IMR-90 (cell line): ENCODE results near the gene MAPK9. TPM values are rescaled to one million over a fixed set of nuclear protein-coding genes. Genes with fewer than 3 reads are reported as not detected.

Experiments used
- ATAC-seq: fragments of 200-7000 bp; cut with Tn5 transposase; 2 replicates; pipeline ENCODE4 v1.9.1; 2020; ENCODE audit warnings: low read depth, mild to moderate bottlenecking, moderate library complexity
- BruUV-seq: library from RNA; stranded (reverse); fragments of 400-500 nt; replicated peaks from 2 replicates; lab custom pipeline; 2021; lab: Mats Ljungman, UMichigan
- CTCF ChIA-PET: fragments of 300-600 bp; formaldehyde crosslinking; extraction: SDS; loops from one replicate; lab custom pipeline; 2021; ENCODE audit warnings: antibody characterized with exemption; lab: Yijun Ruan, JAX
- POLR2A ChIA-PET: fragments of 300-600 bp; sonication (Branson Sonifier 250); formaldehyde crosslinking; loops from one replicate; lab custom pipeline; 2022; ENCODE audit warnings: antibody characterized with exemption; ENCODE audit not compliant: unreplicated experiment; lab: Charles Lee
- DNase-seq: peaks from one replicate; pipeline ENCODE4 v3.0.0; 2013
- H2AFZ ChIP-seq: replicated peaks from 2 replicates; pipeline ENCODE3; 2013; ENCODE audit warnings: low read length, mild to moderate bottlenecking; ENCODE audit not compliant: poor library complexity
- H2AK5ac ChIP-seq: 2 replicates; pipeline ENCODE4 v1.6.1; 2013; ENCODE audit warnings: low read depth, low read length, inconsistent platforms
- H2AK9ac ChIP-seq: replicated peaks from 2 replicates; pipeline ENCODE3; 2013; ENCODE audit warnings: mild to moderate bottlenecking, low read depth, low read length, moderate library complexity; ENCODE audit not compliant: poor library complexity
- H2BK120ac ChIP-seq: 2 replicates; pipeline ENCODE4 v1.6.1; 2013; ENCODE audit warnings: low read depth, low read length, inconsistent platforms
- H2BK15ac ChIP-seq: 3 replicates; pipeline ENCODE4 v1.6.1; 2013; ENCODE audit warnings: low read depth, low read length, inconsistent platforms
- H2BK20ac ChIP-seq: 2 replicates; pipeline ENCODE4 v1.6.1; 2013; ENCODE audit warnings: low read depth, mild to moderate bottlenecking, inconsistent platforms, low read length, moderate library complexity
- H2BK5ac ChIP-seq: 2 replicates; pipeline ENCODE4 v1.6.1; 2013; ENCODE audit warnings: mild to moderate bottlenecking, low read depth, low read length, inconsistent platforms; ENCODE audit not compliant: poor library complexity, severe bottlenecking
- H3K14ac ChIP-seq: replicated peaks from 2 replicates; pipeline ENCODE4 v1.6.1; 2013; ENCODE audit warnings: low read depth, low read length, inconsistent platforms
- H3K18ac ChIP-seq: 2 replicates; pipeline ENCODE4 v1.6.1; 2013; ENCODE audit warnings: low read depth, low read length, control low read depth
- H3K23ac ChIP-seq: 2 replicates; pipeline ENCODE4 v1.6.1; 2013; ENCODE audit warnings: low read depth, low read length, inconsistent platforms
- H3K27ac ChIP-seq: 2 replicates; pipeline ENCODE4 v1.5.1; 2013; ENCODE audit warnings: mild to moderate bottlenecking, control low read depth, low read length; ENCODE audit not compliant: insufficient read depth
- H3K27me3 ChIP-seq: 2 replicates; pipeline ENCODE4 v1.6.1; 2013; ENCODE audit warnings: low read length; ENCODE audit not compliant: control insufficient read depth, insufficient read depth
- H3K36me3 ChIP-seq: 2 replicates; pipeline ENCODE4 v1.6.1; 2013; ENCODE audit warnings: low read length, mixed read lengths; ENCODE audit not compliant: control insufficient read depth, insufficient read depth
- H3K4ac ChIP-seq: 2 replicates; pipeline ENCODE4 v1.6.1; 2013; ENCODE audit warnings: low read depth, low read length, inconsistent platforms
- H3K4me1 ChIP-seq: 2 replicates; pipeline ENCODE4 v1.6.1; 2013; ENCODE audit warnings: low read length, mixed read lengths; ENCODE audit not compliant: control insufficient read depth, insufficient read depth
- H3K4me2 ChIP-seq: 2 replicates; pipeline ENCODE4 v1.6.1; 2013; ENCODE audit warnings: low read depth, mild to moderate bottlenecking, control low read depth, low read length, moderate library complexity
- H3K4me3 ChIP-seq: 2 replicates; pipeline ENCODE4 v1.5.1; 2013; ENCODE audit warnings: low read depth, mild to moderate bottlenecking, control low read depth, low read length, moderate library complexity; ENCODE audit not compliant: insufficient read depth
- H3K56ac ChIP-seq: 2 replicates; pipeline ENCODE4 v1.6.1; 2013; ENCODE audit warnings: low read length, inconsistent platforms; ENCODE audit not compliant: insufficient read depth; ENCODE audit errors: extremely low read depth
- H3K79me1 ChIP-seq, 2 experiments: 2 replicates each; pipeline ENCODE4 v1.6.1; 2013; ENCODE audit warnings: low read length in 2 of 2, inconsistent platforms in 1 of 2, low read depth in 1 of 2
- H3K9ac ChIP-seq: 2 replicates; pipeline ENCODE4 v1.6.1; 2013; ENCODE audit warnings: low read depth, low read length, control low read depth
- H3K9me1 ChIP-seq: 2 replicates; pipeline ENCODE4 v1.6.1; 2013; ENCODE audit warnings: low read length, inconsistent platforms; ENCODE audit not compliant: insufficient read depth
- H3K9me3 ChIP-seq: 2 replicates; pipeline ENCODE4 v1.6.1; 2013; ENCODE audit warnings: low read length; ENCODE audit not compliant: control insufficient read depth, insufficient read depth
- H4K20me1 ChIP-seq: 2 replicates; pipeline ENCODE4 v1.6.1; 2013; ENCODE audit warnings: low read length, inconsistent platforms; ENCODE audit not compliant: insufficient read depth
- H4K5ac ChIP-seq: 2 replicates; pipeline ENCODE4 v1.6.1; 2013; ENCODE audit warnings: mild to moderate bottlenecking, low read depth, low read length, control low read depth
- H4K8ac ChIP-seq, 2 experiments: 2 replicates each; pipeline ENCODE4 v1.6.1; 2013; ENCODE audit warnings: low read depth in 2 of 2, low read length in 2 of 2, control low read depth in 1 of 2, inconsistent platforms in 1 of 2
- H4K91ac ChIP-seq: 2 replicates; pipeline ENCODE4 v1.6.1; 2013; ENCODE audit warnings: low read depth, low read length, inconsistent platforms; ENCODE audit not compliant: insufficient read depth
- BHLHE40 ChIP-seq: fragments of 150-350 bp; IDR thresholded peaks from 2 replicates; pipeline ENCODE4 v1.6.1; 2016; ENCODE audit warnings: mild to moderate bottlenecking, low read depth, low read length
- RCOR1 ChIP-seq: IDR thresholded peaks from 2 replicates; pipeline ENCODE4 v1.6.1; 2012; ENCODE audit warnings: mild to moderate bottlenecking, low read length, improper control_type of control experiment; ENCODE audit not compliant: insufficient replicate concordance
- WGBS, 2 experiments: methylation state at CpG; one replicate each; pipeline versions ENCODE4 v1.1.5 to v1.1.7; 2013; ENCODE audit warnings: missing lambda C conversion rate in 2 of 2; ENCODE audit not compliant: insufficient read length in 1 of 2; ENCODE audit errors: extremely low coverage in 2 of 2; 5-methylcytosine and 5-hydroxymethylcytosine counted together
- dilution Hi-C: fragments of 300-500 bp; cut with HindIII; formaldehyde crosslinking; loops from one replicate; pipeline ENCODE4 v1.14.3; 2018; ENCODE audit warnings: low sequenced_read_pairs; ENCODE audit not compliant: unreplicated experiment
- in situ Hi-C: fragments of 300-500 bp; cut with MboI; formaldehyde crosslinking; loops from 3 replicates; pipeline ENCODE4 v1.14.3; 2019; ENCODE audit warnings: low sequenced_read_pairs, inconsistent platforms, mixed read lengths
- intact Hi-C: fragments of 100-400 bp; cut with micrococcal nuclease; formaldehyde crosslinking; loops from 2 replicates; pipeline ENCODE4 v1.10.0; 2022
- polyA plus RNA-seq, 3 experiments: library from polyadenylated mRNA; depleted of rRNA; stranded (reverse); fragments of >200 nt; gene quantifications; 2 replicates each; pipeline ENCODE4 v1.2.3, GENCODE V29; 2012; ENCODE audit warnings: low replicate concordance in 1 of 3
- total RNA-seq: library from RNA; depleted of rRNA; stranded (reverse); fragments of >200 nt; gene quantifications from 2 replicates; pipeline ENCODE4 v1.2.3, GENCODE V29; 2012
- TF ChIP-seq, protein P1 (sequence below): fragments of 150-350 bp; IDR thresholded peaks from 2 replicates; pipeline ENCODE4 v1.6.1; 2016; ENCODE audit warnings: low read depth, mild to moderate bottlenecking, low read length, moderate library complexity, borderline replicate concordance

MAPK9 gene
- total and polyA plus RNA-seq, 2 of the 4 experiments (the other 2 are of a cell fraction) = 22.9 to 23.3 TPM

DNA sequence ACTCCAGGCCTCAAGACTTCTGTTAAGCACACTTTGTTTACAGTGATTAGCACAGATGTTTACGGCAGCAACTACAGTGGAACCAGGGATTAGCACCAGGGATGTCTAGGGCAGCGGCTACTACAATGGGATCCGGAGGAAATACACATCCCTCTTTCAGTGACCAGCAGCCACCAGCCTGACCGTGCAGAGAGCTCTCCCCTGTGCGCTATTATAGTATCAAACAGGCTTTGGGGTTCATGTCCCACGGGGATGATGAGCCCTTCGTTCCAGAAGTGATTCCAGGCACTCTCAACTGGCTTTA is 39.7 kb upstream of the MAPK9 start:
- 7% methylated on average over 2 of the region's 7 CpGs; no CpG with 5 or more reads in 1 of the 2 experiments for WGBS, 2 experiments
- in situ Hi-C loops (no loop called here), dilution Hi-C loops (no loop called here), intact Hi-C loops (loop anchor here (2.0 kb wide), 1 partner anchor 39 kb away; the partner anchor contains the start of gene MAPK9)
- H3K4me2 ChIP-seq = peak overlapping the region; percentile 7; the same call in 1 of the 2 replicates
- H4K91ac ChIP-seq = peak overlapping the region; percentile 36
- CTCF ChIA-PET = interaction anchor here (1.3 kb wide), 1 partner anchor 38 kb away, joined by 5 read pairs; no protein-coding TSS in a partner anchor
- POLR2A ChIA-PET = no interaction called here
- H3K14ac ChIP-seq = peak overlapping the region; percentile 73
- H2BK15ac ChIP-seq = 0 out of 3 replicates have a peak overlapping the region, but pooled peaks have one; percentile 28
- H2BK20ac ChIP-seq = peak overlapping the region; percentile 63
- H3K23ac ChIP-seq = peak overlapping the region; percentile 76; the same call in 1 of the 2 replicates
- peak overlapping the region in 1 of 2 experiments; percentile 55; a peak in 1 of 4 replicates for H4K8ac ChIP-seq
- H3K4me3 ChIP-seq = no peak overlapping the region
- H3K9me1 ChIP-seq = peaks cover 20% of the 10 kb centered on the region
- H3K9me3 ChIP-seq = no peaks in the 10 kb centered on the region
- H2AK9ac ChIP-seq = no peak overlapping the region
- H3K79me1 ChIP-seq = peaks cover 0 to 8% of the 10 kb centered on the region in 2 experiments; a peak in 1 of 4 replicates
- peaks cover 21% of the 10 kb centered on the region for H4K20me1 ChIP-seq
- peak overlapping the region; percentile 79 for H3K4ac ChIP-seq
- peak overlapping the region; percentile 71 for H2AFZ ChIP-seq
- H2BK5ac ChIP-seq = no peak overlapping the region
- H3K56ac ChIP-seq = no peak overlapping the region
- no peaks in the 10 kb centered on the region for H3K27me3 ChIP-seq
- H3K4me1 ChIP-seq = peaks cover 18% of the 10 kb centered on the region
- H3K27ac ChIP-seq = no peak overlapping the region
- peaks cover 22% of the 10 kb centered on the region for H3K36me3 ChIP-seq
- ATAC-seq (peak; percentile 21), DNase-seq (no peak)
- peak overlapping the region; percentile 56 for H2BK120ac ChIP-seq
- no peak overlapping the region for H3K9ac ChIP-seq
- H3K18ac ChIP-seq = no peak overlapping the region
- no peak overlapping the region for H4K5ac ChIP-seq
- H2AK5ac ChIP-seq = peak overlapping the region; percentile 13; the same call in 1 of the 2 replicates
- BruUV-seq = no TSS peak
- TF ChIP-seq, protein P1, sequence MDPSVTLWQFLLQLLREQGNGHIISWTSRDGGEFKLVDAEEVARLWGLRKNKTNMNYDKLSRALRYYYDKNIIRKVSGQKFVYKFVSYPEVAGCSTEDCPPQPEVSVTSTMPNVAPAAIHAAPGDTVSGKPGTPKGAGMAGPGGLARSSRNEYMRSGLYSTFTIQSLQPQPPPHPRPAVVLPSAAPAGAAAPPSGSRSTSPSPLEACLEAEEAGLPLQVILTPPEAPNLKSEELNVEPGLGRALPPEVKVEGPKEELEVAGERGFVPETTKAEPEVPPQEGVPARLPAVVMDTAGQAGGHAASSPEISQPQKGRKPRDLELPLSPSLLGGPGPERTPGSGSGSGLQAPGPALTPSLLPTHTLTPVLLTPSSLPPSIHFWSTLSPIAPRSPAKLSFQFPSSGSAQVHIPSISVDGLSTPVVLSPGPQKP = no peak
- TF ChIP-seq RCOR1 (no peak), BHLHE40 (0 out of 2 replicates have a peak, but pooled peaks have one; percentile 12)
